HG02571 (cell line): ENCODE measurements around the gene PCBD1.
A peak's percentile ranks its signal among the peaks of the same experiment; 100 is the strongest.
"Not testable (repeated sequence)": the region's sequence is repeated elsewhere in the genome, so short reads cannot be mapped to it uniquely, and the experiment has no call there.

ENCODE experiments used
- ATAC-seq: cut with Tn5 transposase; IDR thresholded peaks from one replicate; pipeline ENCODE4 v1.9.1; 2021; ENCODE audit warnings: mild to moderate bottlenecking, moderate library complexity; ENCODE audit not compliant: unreplicated experiment

Gene PCBD1

DNA sequence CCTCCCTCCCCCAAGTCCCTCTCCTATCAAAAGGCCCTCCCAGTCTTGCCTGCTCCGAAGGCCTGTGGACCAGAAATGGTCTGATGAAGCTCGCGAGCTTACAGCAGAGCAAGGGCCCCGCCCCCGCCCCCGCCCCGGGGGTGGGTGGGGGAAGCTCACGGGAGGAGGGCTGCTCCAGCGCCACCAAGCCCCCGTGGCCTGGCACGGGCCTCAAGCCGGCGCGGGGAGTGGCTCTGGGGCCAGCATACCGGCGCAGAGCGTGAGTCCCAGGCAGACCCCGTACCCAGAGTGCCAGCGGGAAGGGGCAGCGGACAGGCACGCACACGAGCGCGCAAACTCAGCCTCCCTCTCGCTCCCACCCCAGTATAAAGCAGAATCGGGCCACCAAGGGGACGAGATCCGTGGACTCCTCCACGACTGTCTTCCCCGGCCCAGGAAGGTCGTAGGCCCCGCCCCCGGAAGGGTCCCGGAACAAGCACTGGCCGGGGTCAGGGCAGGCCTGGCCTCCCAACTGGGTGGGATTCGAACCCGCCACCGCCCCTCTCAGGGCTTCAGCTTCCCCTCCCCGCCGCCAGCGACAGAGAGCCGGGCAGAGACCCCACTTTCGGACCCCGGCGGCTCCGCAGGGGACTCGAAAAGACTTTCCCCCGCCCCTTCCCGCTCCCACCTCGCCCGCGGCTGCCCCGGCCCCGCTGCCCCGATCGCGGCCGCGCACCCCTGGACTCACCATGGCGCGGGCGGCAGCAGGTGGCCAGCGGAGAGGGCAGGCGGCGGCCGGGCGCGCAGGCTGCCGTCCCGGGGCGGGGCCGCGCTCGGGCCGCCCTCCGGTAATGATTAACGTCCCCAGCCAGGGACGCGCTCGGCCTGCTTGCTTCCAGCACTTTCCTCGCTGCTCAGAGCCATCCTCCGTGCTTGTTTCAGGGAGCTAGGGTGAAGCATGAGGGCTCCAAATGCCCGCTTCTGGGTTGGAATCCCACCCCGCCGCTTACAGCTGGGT lies at the start of gene PCBD1:
PCBD1 (minus strand) TSS at position 762 of the 997 bp plus-strand sequence; CDS start at position 730, 32 bp downstream.
- peak; percentile 79 for ATAC-seq

- no peak for ATAC-seq
Measured at GRCh38 chr10:70937661-70938060, 49.3 kb upstream of the PCBD1 start.

GRCh38 chr10:70936111-70936510 lies 47.7 kb upstream of the PCBD1 start:
- no peak for ATAC-seq

GRCh38 chr10:70935631-70936030 lies 47.3 kb upstream of the PCBD1 start:
- no peak for ATAC-seq

- ATAC-seq, result no peak
Measured at GRCh38 chr10:70935125-70935625, 46.8 kb upstream of the PCBD1 start.

DNA sequence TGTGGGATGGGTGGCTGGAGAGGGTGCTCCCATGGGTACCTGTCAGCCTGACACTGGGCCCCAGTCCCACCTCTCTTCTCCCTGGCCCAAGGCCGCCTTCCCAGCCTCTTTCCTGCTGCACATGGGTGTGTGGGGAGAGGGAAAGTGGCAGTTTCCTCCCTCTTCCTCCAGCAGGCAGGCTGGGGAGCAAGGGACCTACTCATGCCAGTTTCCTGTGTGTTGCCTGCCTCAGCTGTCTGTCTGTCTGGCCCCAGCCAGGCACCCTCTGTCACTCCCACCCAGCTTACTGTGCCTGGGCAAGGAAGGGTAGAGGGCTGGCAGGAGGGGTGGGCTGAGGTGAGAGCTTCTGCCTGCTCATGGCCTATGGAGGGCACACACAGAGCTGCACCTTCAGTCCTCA lies 46.3 kb upstream of the PCBD1 start:
- no peak for ATAC-seq

- ATAC-seq, result no peak
Measured at GRCh38 chr10:70932392-70933196, 44.2 kb upstream of the PCBD1 start.

DNA sequence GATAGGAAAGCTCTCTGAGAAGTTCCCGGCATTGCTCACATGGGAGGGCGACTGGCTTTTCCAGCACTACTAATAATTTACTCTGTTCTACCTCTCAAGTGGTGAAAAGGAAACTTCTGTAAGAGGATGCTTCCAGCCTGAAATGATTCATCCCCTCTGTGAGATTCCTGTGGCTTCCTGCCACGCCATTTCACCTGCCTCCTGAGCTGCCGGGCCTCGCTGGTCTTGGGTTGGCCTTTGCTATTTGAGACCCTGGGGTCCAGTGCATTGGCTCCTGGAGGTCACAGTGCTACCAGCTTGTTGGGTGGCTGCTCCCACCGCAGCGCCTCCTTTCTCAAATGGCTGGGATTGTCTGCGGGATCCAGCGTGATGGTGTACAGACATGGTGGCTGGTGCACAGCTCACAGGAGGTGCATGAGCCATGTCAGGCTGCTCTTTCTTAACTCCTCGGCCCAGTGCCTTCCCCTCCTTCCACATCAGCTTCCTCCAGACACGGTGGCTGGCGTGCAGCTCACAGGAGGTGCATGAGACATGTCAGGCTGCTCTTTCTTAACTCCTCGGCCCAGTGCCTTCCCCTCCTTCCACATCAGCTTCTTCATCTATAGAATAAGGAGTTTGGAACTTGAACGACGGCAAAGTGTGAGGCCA lies 42.9 kb upstream of the PCBD1 start:
- no peak for ATAC-seq

GRCh38 chr10:70930263-70931000 lies 42.1 kb upstream of the PCBD1 start:
- ATAC-seq, result no peak

DNA sequence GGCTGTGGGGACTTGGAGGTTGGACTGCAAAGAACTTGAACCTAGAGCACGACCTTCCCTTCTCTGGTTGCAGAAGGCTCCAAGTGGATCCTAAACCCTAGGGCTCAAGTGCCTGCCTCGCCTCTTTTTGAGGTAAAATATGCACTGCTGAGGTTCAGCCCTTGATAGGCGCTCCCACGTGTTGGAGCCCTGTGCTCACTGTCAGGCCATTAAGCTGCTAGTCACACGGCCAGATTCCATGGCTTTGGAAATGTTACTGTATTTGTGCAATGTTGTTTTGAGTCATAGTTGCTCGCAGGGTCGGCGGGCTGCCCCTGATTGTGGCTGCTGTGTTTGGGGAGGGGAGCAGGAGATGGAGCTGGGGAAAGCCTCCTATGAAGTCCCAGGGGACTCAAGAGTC lies 39.8 kb upstream of the PCBD1 start:
- ATAC-seq, result no peak

GRCh38 chr10:70927189-70927943 lies 39.0 kb upstream of the PCBD1 start:
- no peak for ATAC-seq

DNA sequence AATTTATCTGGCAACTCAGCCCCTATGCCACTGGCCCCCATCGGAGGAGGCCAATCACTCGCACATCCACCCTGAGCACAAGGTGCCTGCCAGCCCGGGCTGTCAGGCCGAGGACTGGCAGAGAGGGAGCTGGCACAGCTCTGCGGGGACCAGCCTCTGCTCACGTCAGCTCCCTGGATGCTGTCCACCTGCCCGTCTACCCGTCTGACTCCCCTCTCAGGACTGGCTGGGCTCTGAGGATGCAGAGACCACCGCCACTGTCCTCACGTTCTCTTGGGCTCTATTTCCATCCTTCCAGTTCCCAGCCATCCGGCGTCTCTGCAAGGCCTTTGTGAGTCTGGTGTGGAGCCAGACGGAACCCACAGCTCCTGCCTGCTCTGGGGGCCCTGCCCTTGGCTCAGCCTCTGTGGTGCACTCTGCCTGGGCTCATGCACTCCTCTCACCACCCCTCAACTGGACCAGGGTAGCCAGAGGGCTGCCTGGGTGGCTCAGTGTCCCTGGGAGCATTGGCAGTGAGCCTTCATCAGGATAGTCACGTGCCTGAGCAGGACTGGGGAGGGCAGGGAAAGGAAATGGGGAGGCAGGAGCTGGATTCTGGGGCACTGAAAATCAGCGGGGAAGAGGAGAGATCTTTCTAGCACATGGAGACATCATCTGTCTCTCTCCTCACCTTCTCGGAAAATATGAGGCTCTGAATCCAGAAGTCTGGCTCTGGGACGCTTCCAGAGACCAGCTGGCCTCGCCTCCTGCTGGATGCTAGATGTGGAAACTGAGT lies 38.0 kb upstream of the PCBD1 start:
- ATAC-seq, result no peak

GRCh38 chr10:70925377-70926225 lies 37.2 kb upstream of the PCBD1 start:
- ATAC-seq, result no peak

DNA sequence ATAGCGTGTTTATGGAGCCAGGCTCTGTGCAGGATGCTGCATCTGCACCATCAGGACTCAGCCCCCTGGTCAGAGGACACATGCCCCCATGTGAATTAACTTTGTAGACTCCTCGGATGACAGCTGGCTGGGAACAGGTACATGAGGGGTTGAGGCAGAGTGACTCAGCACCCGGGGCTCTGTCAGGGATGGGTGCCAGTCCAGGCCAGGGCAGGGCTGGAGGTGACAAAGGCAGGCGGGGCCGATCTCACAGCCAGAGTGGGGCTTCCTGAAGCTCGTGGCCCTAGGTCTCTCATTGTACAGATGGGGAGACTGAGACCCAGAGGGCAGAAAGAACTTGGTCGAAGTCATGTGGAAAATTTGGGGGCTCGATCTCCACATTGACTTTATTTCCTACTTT lies 35.3 kb upstream of the PCBD1 start:
- ATAC-seq, result no peak

DNA sequence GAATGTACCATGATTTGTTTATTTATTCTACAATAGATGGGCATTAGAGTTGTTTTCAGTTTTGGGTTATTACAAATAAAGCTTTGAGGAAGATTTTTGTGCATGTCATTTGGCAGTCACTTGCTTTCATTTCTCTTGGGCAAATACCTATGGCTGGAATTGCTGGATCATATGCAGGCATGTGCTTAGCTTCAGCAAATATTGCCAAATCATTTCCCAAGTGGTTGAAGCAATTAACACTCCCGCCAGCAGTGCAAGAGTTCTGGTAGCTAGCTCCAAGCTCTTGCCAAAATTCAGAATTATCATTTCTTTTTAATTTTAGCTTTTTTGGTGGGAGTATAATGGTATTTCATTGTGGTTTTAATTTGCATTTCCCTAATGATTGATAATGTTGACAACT lies 32.9 kb upstream of the PCBD1 start:
- ATAC-seq, result no peak

- ATAC-seq, result no peak
Measured at GRCh38 chr10:70920519-70920918, 32.2 kb upstream of the PCBD1 start.

DNA sequence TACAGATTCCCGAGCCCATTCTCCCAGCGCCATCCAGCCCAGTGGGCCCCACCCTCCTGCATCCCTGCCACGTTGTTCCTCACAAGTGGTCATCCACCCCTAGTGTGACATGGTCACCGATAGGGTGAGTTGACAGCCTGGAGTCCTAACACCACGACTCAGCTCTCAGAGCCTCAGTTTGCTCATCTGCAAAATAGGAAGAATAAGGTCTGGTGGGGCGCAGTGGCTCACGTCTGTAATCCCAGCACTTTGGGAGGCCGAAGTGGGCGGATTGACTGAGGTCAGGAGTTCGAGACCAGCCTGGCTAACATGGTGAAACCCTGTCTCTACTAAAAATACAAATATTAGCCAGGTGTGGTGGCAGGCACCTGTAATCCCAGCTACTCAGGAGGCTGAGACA lies 31.5 kb upstream of the PCBD1 start:
- not testable (repeated sequence) for ATAC-seq
